Measurements from ENCODE around the gene C22orf23. TPM values are rescaled to one million over a fixed set of nuclear protein-coding genes. Genes with fewer than 3 reads are reported as not detected.
"Not testable (repeated sequence)": the region's sequence is repeated elsewhere in the genome, so short reads cannot be mapped to it uniquely, and the experiment has no call there.

C22orf23 gene
- total RNA-seq, 1 donor from 2014 or later = not detected

- no peak for TF ChIP-seq CTCF (IDR thresholded peaks at IDR 0.05; ENCODE audit: insufficient read depth, low read length, poor library complexity, severe bottlenecking)
- Histone ChIP-seq H3K4me3 (ENCODE audit: low read depth, low read length) (no peak overlapping the region), H3K27me3 (ENCODE audit: control insufficient read depth, insufficient read depth, low read length) (no peaks in the 10 kb centered on the region), H3K36me3 (ENCODE audit: control insufficient read depth, insufficient read depth, low read length) (no peaks in the 10 kb centered on the region)
- DNase-seq (ENCODE audit: low read depth) = no peak
Measured at GRCh38 chr22:37961062-37961461, 7.7 kb upstream of the C22orf23 start.

GRCh38 chr22:37959231-37959825 lies 5.9 kb upstream of the C22orf23 start:
- TF ChIP-seq CTCF (IDR thresholded peaks at IDR 0.05; ENCODE audit: insufficient read depth, low read length, poor library complexity, severe bottlenecking) = no peak
- no peak overlapping the region for H3K4me3 ChIP-seq (ENCODE audit: low read depth, low read length)
- H3K36me3 ChIP-seq (ENCODE audit: control insufficient read depth, insufficient read depth, low read length) = no peaks in the 10 kb centered on the region
- H3K27me3 ChIP-seq (ENCODE audit: control insufficient read depth, insufficient read depth, low read length) = no peaks in the 10 kb centered on the region
- no peak for DNase-seq (ENCODE audit: low read depth)

GRCh38 chr22:37957232-37957631 lies 3.8 kb upstream of the C22orf23 start:
- Histone ChIP-seq H3K36me3 (ENCODE audit: control insufficient read depth, insufficient read depth, low read length) (no peaks in the 10 kb centered on the region), H3K4me3 (ENCODE audit: low read depth, low read length) (no peak overlapping the region), H3K27me3 (ENCODE audit: control insufficient read depth, insufficient read depth, low read length) (no peaks in the 10 kb centered on the region)
- no peak for TF ChIP-seq CTCF (IDR thresholded peaks at IDR 0.05; ENCODE audit: insufficient read depth, low read length, poor library complexity, severe bottlenecking)
- DNase-seq (ENCODE audit: low read depth) = no peak

GRCh38 chr22:37955825-37956397 lies 2.5 kb upstream of the C22orf23 start:
- not testable (repeated sequence) for DNase-seq (ENCODE audit: low read depth); H3K36me3 ChIP-seq (ENCODE audit: control insufficient read depth, insufficient read depth, low read length); H3K27me3 ChIP-seq (ENCODE audit: control insufficient read depth, insufficient read depth, low read length); H3K4me3 ChIP-seq (ENCODE audit: low read depth, low read length)

GRCh38 chr22:37954686-37955085 lies 1.3 kb upstream of the C22orf23 start:
- Histone ChIP-seq H3K27me3 (ENCODE audit: control insufficient read depth, insufficient read depth, low read length) (no peaks in the 10 kb centered on the region), H3K4me3 (ENCODE audit: low read depth, low read length) (no peak overlapping the region), H3K36me3 (ENCODE audit: control insufficient read depth, insufficient read depth, low read length) (no peaks in the 10 kb centered on the region)
- no peak for DNase-seq (ENCODE audit: low read depth)
- TF ChIP-seq CTCF (IDR thresholded peaks at IDR 0.05; ENCODE audit: insufficient read depth, low read length, poor library complexity, severe bottlenecking) = no peak

GRCh38 chr22:37953062-37953436 lies 352 bp downstream of the C22orf23 start:
- DNase-seq (ENCODE audit: low read depth) = no peak
- no peaks in the 10 kb centered on the region for H3K27me3 ChIP-seq (ENCODE audit: control insufficient read depth, insufficient read depth, low read length)
- TF ChIP-seq CTCF (IDR thresholded peaks at IDR 0.05; ENCODE audit: insufficient read depth, low read length, poor library complexity, severe bottlenecking) = no peak
- H3K4me3 ChIP-seq (ENCODE audit: low read depth, low read length) = peak overlapping the region; percentile 86
- no peaks in the 10 kb centered on the region for H3K36me3 ChIP-seq (ENCODE audit: control insufficient read depth, insufficient read depth, low read length)

GRCh38 chr22:37952629-37953028 lies 772 bp downstream of the C22orf23 start:
- H3K36me3 ChIP-seq (ENCODE audit: control insufficient read depth, insufficient read depth, low read length); H3K27me3 ChIP-seq (ENCODE audit: control insufficient read depth, insufficient read depth, low read length); DNase-seq (ENCODE audit: low read depth): not testable (repeated sequence)
- H3K4me3 ChIP-seq (ENCODE audit: low read depth, low read length) = peak overlapping the region; percentile 86

Data from kidney epithelial cell (primary cell).